HG02642 (cell line): ENCODE measurements around the gene TMEM259.

Experiments
- ATAC-seq: cut with Tn5 transposase; IDR thresholded peaks from one replicate; pipeline ENCODE4 v1.9.1; 2021; ENCODE audit warnings: mild to moderate bottlenecking; ENCODE audit not compliant: unreplicated experiment, poor library complexity

Gene TMEM259

DNA sequence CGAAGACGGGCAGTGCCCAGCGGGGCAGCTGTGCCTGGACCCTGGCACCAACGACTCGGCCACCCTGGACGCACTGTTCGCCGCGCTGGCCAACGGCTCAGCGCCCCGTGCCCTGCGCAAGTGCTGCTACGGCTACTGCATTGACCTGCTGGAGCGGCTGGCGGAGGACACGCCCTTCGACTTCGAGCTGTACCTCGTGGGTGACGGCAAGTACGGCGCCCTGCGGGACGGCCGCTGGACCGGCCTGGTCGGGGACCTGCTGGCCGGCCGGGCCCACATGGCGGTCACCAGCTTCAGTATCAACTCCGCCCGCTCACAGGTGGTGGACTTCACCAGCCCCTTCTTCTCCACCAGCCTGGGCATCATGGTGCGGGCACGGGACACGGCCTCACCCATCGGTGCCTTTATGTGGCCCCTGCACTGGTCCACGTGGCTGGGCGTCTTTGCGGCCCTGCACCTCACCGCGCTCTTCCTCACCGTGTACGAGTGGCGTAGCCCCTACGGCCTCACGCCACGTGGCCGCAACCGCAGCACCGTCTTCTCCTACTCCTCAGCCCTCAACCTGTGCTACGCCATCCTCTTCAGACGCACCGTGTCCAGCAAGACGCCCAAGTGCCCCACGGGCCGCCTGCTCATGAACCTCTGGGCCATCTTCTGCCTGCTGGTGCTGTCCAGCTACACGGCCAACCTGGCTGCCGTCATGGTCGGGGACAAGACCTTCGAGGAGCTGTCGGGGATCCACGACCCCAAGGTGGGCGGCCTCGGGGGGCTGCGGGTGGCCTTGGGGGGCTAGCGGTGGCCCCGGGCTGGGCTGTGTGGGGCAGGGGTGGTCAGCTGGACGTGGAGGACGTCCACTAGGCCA is 15.9 kb downstream of the TMEM259 start:
- ATAC-seq: no peak

- no peak for ATAC-seq
Observed at GRCh38 chr19:1004204-1004802, 16.6 kb downstream of the TMEM259 start.

- ATAC-seq: no peak
Observed at GRCh38 chr19:1003283-1003682, 17.6 kb downstream of the TMEM259 start.

DNA sequence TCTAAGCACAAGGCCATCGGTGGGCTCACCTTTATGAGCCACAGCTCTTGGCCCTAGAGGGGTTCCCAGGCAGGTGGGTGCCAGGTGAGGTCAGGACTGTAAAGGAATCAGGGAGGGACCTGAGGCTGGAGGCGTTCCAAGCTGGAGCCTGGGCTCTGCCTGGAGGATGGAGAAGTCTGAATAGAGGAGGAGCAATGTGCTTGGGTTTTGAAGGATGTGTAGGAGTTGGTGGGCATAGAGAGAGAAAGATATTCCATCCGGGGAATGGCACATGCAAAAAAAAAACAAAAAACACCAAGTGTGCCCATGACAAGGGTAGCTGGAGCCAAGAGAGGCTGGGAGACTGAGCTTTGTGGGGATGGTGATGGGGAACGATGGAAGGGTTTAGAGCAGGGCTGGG is 18.3 kb downstream of the TMEM259 start:
- ATAC-seq: no peak

DNA sequence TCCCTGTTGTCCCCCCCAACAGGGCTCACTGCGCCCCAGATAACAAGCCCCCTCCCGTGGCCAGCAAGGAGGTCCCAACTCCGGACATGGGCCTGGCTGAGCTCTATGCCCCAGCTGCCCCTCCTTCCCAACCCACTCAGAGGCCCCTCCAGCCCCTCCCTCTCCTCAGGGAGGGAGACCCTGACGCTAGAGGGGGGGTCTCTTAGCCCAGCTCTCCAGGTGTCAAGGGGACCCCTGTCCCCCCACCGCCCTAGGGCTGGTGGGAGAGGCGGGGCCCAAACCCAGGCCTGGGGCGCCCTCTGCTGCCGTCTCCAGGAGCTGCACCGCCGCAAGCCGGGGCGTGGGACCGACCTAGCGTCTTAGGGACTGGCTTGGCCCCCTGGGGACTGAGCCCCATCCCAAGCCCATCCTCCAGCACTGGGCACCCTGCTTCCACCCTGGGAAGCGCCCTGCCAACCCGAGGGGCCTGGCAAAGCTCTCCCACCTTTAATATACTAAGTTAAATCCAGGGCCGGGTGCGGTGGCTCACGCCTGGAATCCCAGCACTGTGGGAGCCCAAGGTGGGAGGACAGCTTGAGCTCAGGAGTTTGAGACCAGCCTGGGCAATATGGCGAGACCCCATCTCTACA is 19.3 kb downstream of the TMEM259 start:
- ATAC-seq: no peak

DNA sequence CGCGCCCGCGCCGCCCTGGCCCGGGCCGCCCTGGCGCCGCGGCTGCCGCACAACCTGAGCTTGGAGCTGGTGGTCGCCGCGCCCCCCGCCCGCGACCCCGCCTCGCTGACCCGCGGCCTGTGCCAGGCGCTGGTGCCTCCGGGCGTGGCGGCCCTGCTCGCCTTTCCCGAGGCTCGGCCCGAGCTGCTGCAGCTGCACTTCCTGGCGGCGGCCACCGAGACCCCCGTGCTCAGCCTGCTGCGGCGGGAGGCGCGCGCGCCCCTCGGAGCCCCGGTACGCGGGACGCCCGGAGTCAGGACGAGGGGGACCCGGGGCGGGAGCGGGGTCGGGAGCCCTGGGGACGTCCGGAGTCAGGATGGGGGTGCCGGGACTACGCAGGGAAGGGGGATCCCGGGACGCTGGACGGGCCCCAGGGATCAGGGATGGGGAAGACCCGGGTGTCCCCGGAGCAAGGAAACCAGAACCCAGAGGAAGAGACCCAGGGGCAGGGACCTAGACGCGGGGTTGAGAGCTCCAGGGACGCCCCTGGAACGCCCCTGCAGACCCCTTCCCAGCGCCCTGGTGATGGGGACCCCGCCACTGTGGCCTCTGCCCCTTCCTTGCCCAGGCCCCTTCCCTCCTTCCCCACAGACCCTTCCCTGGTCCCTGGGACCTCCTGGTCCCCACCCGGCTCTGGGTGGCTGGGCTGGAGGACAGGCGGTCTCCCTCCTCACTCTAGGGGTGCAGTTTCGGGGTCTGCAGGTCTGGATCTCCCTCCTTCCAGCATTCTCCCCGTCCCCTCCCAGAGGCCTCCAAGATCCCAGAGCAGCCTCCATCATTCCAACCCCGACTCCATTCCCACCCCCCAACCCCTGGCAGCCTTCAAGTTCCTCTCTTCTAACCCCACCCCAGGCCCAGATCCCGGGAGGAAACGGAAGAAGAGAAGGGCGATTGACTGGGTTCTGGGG is 20.1 kb downstream of the TMEM259 start:
- ATAC-seq: no peak

DNA sequence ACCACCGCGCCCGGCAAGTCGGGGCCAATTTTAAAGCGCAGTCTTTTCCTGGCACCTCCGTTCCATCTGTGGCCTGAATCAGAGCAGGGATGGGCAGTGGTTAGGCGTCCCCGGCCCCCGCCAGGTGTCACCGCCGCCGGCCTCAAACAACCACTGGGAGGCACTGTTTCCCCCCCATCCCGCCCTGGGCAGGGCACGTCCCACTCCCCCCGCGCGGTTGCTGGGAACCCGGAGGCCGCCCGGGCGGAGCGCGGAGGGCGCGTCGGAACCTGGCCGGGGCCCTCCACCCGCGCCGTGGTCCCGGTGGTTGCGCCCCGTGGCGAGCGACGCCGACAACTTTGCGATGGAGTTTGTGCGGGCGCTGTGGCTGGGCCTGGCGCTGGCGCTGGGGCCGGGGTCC is 20.8 kb downstream of the TMEM259 start, which contains the start of gene GRIN3B:
GRIN3B (plus strand) TSS at position 325 of the 400 bp plus-strand sequence; CDS start at position 344, 19 bp downstream.
- no peak for ATAC-seq

DNA sequence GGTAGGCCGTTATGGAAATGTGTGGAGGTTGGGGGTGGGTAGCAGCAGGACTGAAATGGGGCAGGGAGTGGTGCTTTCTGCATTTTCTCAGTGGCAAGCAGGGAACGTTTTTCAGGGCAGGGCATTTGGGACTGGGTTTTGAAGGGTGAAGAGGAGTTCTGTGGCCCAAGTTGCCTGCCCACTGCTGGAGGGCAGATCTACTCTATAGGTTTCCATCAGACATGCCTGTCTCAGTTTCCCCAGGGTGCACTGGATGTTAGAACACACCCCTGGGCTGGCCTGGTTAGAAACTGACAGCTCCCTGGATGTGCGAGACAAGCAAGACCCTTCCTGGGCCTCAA is 21.6 kb downstream of the TMEM259 start:
- ATAC-seq: no peak

DNA sequence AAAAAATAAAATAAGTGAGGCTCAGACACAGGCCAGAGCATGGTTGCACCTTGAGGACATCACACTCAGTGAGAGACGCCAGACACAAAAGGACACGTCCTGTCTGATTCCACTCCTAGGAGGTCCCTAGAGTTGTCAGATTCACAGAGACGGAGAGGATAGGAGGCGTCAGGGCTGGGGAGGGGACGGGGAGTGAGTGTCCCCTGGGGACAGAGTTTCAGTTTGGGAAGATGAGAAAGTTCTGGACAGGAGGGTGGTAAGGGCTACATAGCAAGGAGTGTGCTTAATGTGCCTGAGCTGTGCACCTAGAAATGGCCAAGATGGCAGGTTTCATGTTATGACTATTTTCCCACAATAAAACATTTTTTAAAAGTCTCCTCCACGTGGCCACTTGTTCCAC is 22.9 kb downstream of the TMEM259 start:
- ATAC-seq: no peak

GRCh38 chr19:996051-996838 is 24.7 kb downstream of the TMEM259 start:
- no peak for ATAC-seq

GRCh38 chr19:995051-995827 is 25.7 kb downstream of the TMEM259 start:
- no peak for ATAC-seq

- ATAC-seq: no peak
Observed at GRCh38 chr19:994516-994915, 26.4 kb downstream of the TMEM259 start.

GRCh38 chr19:993831-994393 is 27.0 kb downstream of the TMEM259 start:
- no peak for ATAC-seq

- ATAC-seq: no peak
Observed at GRCh38 chr19:993361-993830, 27.5 kb downstream of the TMEM259 start.

DNA sequence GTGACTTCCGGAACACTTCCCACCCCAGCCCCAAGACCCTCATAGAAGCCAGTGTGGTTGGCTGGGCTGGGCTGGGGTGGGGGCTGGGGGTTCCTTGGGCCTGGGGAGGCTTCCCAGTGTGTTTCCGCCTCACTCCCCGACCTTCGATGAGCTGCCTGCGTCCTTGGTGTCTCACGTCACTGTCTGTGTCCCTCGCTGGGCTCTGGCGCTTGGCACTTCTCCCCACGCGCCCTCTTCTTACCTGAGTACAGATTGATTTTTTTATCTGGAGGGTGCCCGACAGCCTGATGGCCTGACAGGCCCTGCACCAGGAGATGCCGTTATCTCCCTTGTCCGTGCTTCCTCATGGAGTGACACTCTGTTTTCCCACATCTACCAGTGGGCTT is 28.3 kb downstream of the TMEM259 start:
- ATAC-seq: no peak

- no peak for ATAC-seq
Observed at GRCh38 chr19:991932-992669, 28.8 kb downstream of the TMEM259 start.

DNA sequence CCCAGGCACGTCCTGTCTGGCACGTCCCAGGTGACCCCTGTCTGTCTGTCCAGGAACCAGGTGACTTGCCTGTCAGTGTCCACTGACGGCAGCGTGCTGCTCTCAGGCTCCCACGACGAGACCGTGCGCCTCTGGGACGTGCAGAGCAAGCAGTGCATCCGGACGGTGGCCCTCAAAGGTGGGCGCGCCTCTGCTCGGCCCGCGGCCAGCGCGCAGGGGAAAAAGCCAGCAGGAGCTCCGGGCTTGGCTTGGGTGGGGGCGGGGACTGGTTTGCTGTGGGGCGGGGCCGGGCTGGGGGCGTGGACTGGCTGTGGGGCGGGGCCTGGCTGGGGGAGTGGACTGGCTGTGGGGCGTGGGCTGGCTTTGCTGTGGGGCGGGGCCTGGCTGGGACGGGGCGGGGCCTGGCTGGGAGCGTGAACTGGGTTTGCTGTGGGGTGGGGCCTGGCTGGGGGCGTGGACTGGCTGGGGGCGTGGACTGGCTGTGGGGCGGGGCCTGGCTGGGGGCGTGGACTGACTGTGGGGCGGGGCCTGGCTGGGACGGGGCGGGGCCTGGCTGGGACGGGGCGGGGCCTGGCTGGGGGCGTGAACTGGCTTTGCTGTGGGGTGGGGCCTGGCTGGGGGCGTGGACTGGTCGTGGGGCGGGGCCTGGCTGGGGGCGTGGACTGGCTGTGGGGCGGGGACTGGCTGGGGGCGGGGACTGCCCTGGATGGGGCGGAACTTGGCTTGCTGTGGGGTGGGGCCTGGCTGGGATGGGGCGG is 29.6 kb downstream of the TMEM259 start:
- ATAC-seq: no peak
